PC-3 (cell line): Measurements from ENCODE around the gene USH1G.

Experiments used
- EZH2 ChIP-seq: fragments of 300-600 bp; sonication (generic); IDR thresholded peaks from one replicate; pipeline ENCODE4 v1.6.1; 2017; ENCODE audit warnings: antibody characterized with exemption, mild to moderate bottlenecking, low read length; ENCODE audit not compliant: unreplicated experiment
- EZH2phosphoT487 ChIP-seq: fragments of 300-600 bp; sonication (generic); IDR thresholded peaks from 2 replicates; pipeline ENCODE4 v1.6.1; 2018; ENCODE audit warnings: mild to moderate bottlenecking, antibody characterized with exemption, low read length, borderline replicate concordance
- TF ChIP-seq, protein P1 (sequence below): fragments of 300-600 bp; sonication (generic); conservative IDR thresholded peaks from 2 replicates; pipeline ENCODE4 v1.5.1; 2017; ENCODE audit warnings: antibody characterized with exemption, low read depth, mild to moderate bottlenecking, low read length

DNA sequence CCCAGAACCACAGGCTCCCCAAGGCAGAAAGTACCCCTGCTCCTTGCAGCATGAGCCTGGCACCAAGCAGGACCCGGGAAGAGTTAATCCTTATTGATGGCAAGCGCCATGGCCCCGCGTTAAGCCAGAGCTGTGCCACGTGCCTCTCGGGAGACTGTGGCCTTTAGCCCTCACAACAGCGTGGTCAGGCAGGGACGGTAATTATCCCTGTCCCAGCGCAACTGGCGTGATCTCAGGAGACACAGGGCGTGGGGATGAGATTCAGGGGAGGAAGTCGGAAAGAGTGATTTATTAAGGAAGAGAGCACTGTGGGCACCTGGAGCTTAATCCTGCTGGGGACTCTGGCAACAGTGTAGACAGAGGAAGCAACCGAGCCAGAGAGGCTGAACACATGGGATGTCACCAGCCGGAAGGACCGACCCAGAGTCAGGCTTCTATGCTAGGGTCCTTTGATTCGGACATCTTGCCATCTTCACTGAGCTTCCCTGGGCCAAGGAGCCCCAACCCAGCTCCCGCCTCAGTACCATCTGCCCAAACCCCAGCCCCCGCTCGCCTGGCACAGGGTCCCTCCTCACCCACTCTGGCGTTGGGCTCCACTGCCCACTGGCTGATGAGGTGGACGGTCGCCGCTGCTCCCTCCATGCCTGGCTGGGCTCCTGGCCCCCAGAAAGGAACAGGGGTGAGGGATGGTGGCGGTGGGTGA, 29.5 kb upstream of the USH1G start:
- TF ChIP-seq, protein P1, sequence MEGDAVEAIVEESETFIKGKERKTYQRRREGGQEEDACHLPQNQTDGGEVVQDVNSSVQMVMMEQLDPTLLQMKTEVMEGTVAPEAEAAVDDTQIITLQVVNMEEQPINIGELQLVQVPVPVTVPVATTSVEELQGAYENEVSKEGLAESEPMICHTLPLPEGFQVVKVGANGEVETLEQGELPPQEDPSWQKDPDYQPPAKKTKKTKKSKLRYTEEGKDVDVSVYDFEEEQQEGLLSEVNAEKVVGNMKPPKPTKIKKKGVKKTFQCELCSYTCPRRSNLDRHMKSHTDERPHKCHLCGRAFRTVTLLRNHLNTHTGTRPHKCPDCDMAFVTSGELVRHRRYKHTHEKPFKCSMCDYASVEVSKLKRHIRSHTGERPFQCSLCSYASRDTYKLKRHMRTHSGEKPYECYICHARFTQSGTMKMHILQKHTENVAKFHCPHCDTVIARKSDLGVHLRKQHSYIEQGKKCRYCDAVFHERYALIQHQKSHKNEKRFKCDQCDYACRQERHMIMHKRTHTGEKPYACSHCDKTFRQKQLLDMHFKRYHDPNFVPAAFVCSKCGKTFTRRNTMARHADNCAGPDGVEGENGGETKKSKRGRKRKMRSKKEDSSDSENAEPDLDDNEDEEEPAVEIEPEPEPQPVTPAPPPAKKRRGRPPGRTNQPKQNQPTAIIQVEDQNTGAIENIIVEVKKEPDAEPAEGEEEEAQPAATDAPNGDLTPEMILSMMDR, result no peak
- no peak for TF ChIP-seq EZH2
- no peak for TF ChIP-seq EZH2phosphoT487
